ENCODE results near the gene CARS1. TPM values are rescaled to one million over a fixed set of nuclear protein-coding genes. Genes with fewer than 3 reads are reported as not detected.

Gene CARS1
- total and polyA plus RNA-seq, 2 of the 8 experiments (the other 6 are each of a cell fraction or from before 2014, with no cell fraction given), result 44.1 to 100 TPM

- Histone ChIP-seq H3K4me2 (ENCODE audit: insufficient read depth in 1 of 2, low read depth in 2 of 2, low read length in 2 of 2) (no peak overlapping the region; a peak in 1 of 4 replicates), H3K4me1 (replicated peaks in 1 of 4; ENCODE audit: control insufficient read depth in 3 of 4, insufficient read depth in 4 of 4, low read length in 3 of 4) (peaks cover 0 to 17% (median 11%) of the 10 kb centered on the region in 4 experiments; a peak in 6 of 7 replicates), H4K8ac (ENCODE audit: extremely low read depth, insufficient read depth, low read length) (no peak overlapping the region), H2BK120ac (replicated peaks; ENCODE audit: low read depth, low read length) (no peak overlapping the region), H3K4ac (replicated peaks; ENCODE audit: insufficient read length, low read depth, low read length) (no peak overlapping the region), H3K56ac (replicated peaks; ENCODE audit: insufficient read length, low read depth, low read length) (no peak overlapping the region), H3K23me2 (ENCODE audit: low read depth, low read length) (peaks cover 6% of the 10 kb centered on the region; the same call in 1 of the 2 replicates), H2BK12ac (ENCODE audit: low read depth, low read length) (no peak overlapping the region), H3K79me2 (ENCODE audit: control insufficient read depth in 1 of 2, insufficient read depth in 2 of 2, low read length in 2 of 2) (peaks cover 25 to 90% of the 10 kb centered on the region in 2 experiments), H2AK5ac (ENCODE audit: low read depth, low read length) (no peak overlapping the region), H4K20me1 (replicated peaks in 1 of 2; ENCODE audit: control insufficient read depth in 1 of 2, insufficient read depth in 2 of 2, low read length in 2 of 2) (peaks cover 31 to 46% of the 10 kb centered on the region in 2 experiments), H3K79me1 (ENCODE audit: low read depth, low read length) (peaks cover 32% of the 10 kb centered on the region), H3K9ac (replicated peaks in 1 of 4; ENCODE audit: extremely low read depth in 1 of 4, low read depth in 3 of 4, low read length in 3 of 4) (no peak overlapping the region), H2BK15ac (ENCODE audit: low read length) (no peak overlapping the region), H3K36me3 (ENCODE audit: control insufficient read depth in 2 of 4, insufficient read depth in 4 of 4, low read length in 3 of 4) (peaks cover 0 to 20% (median 2%) of the 10 kb centered on the region in 4 experiments; a peak in 3 of 8 replicates), H4K91ac (replicated peaks; ENCODE audit: insufficient read length, low read length) (no peak overlapping the region), H3K27me3 (replicated peaks in 1 of 4; ENCODE audit: control insufficient read depth in 3 of 4, extremely low read depth in 1 of 4, insufficient read depth in 3 of 4, low read length in 3 of 4) (no peaks in the 10 kb centered on the region), H2BK5ac (ENCODE audit: low read depth, low read length) (no peak overlapping the region), H3K9me3 (ENCODE audit: insufficient read depth in 2 of 2, low read depth in 1 of 2, low read length in 1 of 2) (no peaks in the 10 kb centered on the region), H4K5ac (ENCODE audit: insufficient read length, low read depth, low read length) (no peak overlapping the region), H2BK20ac (ENCODE audit: low read length) (no peak overlapping the region), H3K18ac (ENCODE audit: extremely low read depth, low read length) (no peak overlapping the region), H2AFZ (ENCODE audit: low read length) (no peak overlapping the region), H3K27ac (ENCODE audit: low read depth, low read length) (no peak overlapping the region), H3K14ac (ENCODE audit: insufficient read length) (no peak overlapping the region), H3K23ac (ENCODE audit: insufficient read length) (no peak overlapping the region), H3K4me3 (ENCODE audit: extremely low read depth in 1 of 4, insufficient read depth in 2 of 4, low read depth in 3 of 4, low read length in 4 of 4) (no peak overlapping the region)
- DNase-seq (ENCODE audit: low read depth in 1 of 2, low spot score in 2 of 2) (no peak), FAIRE-seq (no peak)
- WGBS, 2 experiments (ENCODE audit: extremely low coverage in 1 of 2, insufficient coverage in 1 of 2, insufficient read length in 1 of 2, insufficient replicate concordance in 2 of 2, low coverage in 1 of 2, low lambda C conversion rate in 2 of 2, missing lambda C conversion rate in 1 of 2), result 94% methylated on average over 11 of the region's 11 CpGs; no CpG with 5 or more reads in 1 of the 2 experiments
- ChIA-PET POLR2A (ENCODE audit: partially characterized antibody) (interaction anchor here (1.2 to 1.7 kb wide), 3 partner anchors 12 to 30 kb away, joined by 3 to 6 read pairs (median 4); no protein-coding TSS in a partner anchor), CTCF (ENCODE audit: partially characterized antibody) (interaction anchor here (1.2 to 20.3 kb wide), 4 partner anchors 9 to 36 kb away, joined by 5 to 434 read pairs (median 50); no protein-coding TSS in a partner anchor)
- TF ChIP-seq KDM4A (IDR thresholded peaks at IDR 0.05; ENCODE audit: low read depth, low read length, severe bottlenecking) (no peak), CTCF (IDR thresholded peaks at IDR 0.05; ENCODE audit: control extremely low read depth in 1 of 3, insufficient read depth in 1 of 3, low read depth in 1 of 3, low read length in 3 of 3) (no peak), CHD1 (IDR thresholded peaks at IDR 0.05; ENCODE audit: low read depth, low read length) (no peak), BCL11A (IDR thresholded peaks at IDR 0.05; ENCODE audit: low read depth in 2 of 2, low read length in 2 of 2) (no peak), SRF (IDR thresholded peaks at IDR 0.05; ENCODE audit: low read depth, low read length) (no peak), NANOG (IDR thresholded peaks at IDR 0.05; ENCODE audit: insufficient read depth, low read depth, low read length, poor library complexity, severe bottlenecking) (no peak), POLR2AphosphoS5 (IDR thresholded peaks at IDR 0.05; ENCODE audit: low read depth, low read length) (no peak), PHF8 (conservative IDR thresholded peaks at IDR 0.05; ENCODE audit: low read depth, low read length) (no peak), KDM1A (IDR thresholded peaks at IDR 0.05; ENCODE audit: borderline replicate concordance, low read length) (no peak), TEAD4 (IDR thresholded peaks at IDR 0.05; ENCODE audit: low read depth, low read length) (no peak)
These were observed 4.7 kb downstream of the CARS1 start for GRCh38 chr11:3052567-3052966.
